Tibial nerve (tissue), 3 donors: ENCODE data around the gene MRPL39.

Experiments used
- POLR2A ChIP-seq, 2 donors: fragments of 450-650 bp; IDR thresholded peaks; one replicate each; pipeline ENCODE4 v1.6.1; 2017; ENCODE audit warnings: antibody characterized with exemption in 2 of 2, mild to moderate bottlenecking in 2 of 2, moderate library complexity in 2 of 2
- TF ChIP-seq, protein P1 (sequence below), 5 experiments: fragments of 200-600 bp in 3 of 5; fragments of 450-650 bp in 2 of 5; sonication (generic) in 3 of 5; IDR thresholded peaks; one replicate each; pipeline ENCODE4 v1.5.1; 2016 to 2019; ENCODE audit warnings: antibody characterized with exemption in 5 of 5, mild to moderate bottlenecking in 3 of 5, moderate library complexity in 2 of 5

DNA sequence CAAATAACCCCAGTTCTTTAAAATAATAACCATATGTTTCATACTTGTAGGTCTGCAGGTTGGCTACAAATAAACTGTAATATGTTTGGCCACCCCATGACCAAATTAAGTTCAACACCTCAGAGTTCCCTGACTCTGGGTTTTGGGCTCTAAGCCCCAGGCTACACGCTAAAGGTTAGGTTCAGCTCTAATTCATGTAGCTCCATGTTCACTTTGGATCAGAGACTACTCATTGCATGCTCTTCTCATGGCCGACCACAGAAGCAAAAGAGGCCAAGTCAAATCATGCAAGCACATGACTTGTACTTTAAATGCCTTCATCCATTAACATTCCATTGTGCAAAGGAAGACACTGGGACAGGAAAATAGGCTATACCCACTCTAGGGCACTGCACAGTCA lies 66.2 kb downstream of the MRPL39 start:
- TF ChIP-seq, protein P1, sequence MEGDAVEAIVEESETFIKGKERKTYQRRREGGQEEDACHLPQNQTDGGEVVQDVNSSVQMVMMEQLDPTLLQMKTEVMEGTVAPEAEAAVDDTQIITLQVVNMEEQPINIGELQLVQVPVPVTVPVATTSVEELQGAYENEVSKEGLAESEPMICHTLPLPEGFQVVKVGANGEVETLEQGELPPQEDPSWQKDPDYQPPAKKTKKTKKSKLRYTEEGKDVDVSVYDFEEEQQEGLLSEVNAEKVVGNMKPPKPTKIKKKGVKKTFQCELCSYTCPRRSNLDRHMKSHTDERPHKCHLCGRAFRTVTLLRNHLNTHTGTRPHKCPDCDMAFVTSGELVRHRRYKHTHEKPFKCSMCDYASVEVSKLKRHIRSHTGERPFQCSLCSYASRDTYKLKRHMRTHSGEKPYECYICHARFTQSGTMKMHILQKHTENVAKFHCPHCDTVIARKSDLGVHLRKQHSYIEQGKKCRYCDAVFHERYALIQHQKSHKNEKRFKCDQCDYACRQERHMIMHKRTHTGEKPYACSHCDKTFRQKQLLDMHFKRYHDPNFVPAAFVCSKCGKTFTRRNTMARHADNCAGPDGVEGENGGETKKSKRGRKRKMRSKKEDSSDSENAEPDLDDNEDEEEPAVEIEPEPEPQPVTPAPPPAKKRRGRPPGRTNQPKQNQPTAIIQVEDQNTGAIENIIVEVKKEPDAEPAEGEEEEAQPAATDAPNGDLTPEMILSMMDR (IDR thresholded peaks at IDR 0.05), result no peak
- no peak for TF ChIP-seq POLR2A (IDR thresholded peaks at IDR 0.05)
